CD4-positive, alpha-beta T cell treated with Interleukin-6 at 100 ng/mL for 8 hours (primary cell): ENCODE data around the gene LYVE1.
"Not testable (repeated sequence)": the region's sequence is repeated elsewhere in the genome, so short reads cannot be mapped to it uniquely, and the experiment has no call there.

Source experiments
- DNase-seq: peaks from one replicate; pipeline ENCODE4 v3.0.0-alpha.2; 2020; ENCODE audit warnings: mixed read lengths, low spot score

Gene LYVE1, protein sequence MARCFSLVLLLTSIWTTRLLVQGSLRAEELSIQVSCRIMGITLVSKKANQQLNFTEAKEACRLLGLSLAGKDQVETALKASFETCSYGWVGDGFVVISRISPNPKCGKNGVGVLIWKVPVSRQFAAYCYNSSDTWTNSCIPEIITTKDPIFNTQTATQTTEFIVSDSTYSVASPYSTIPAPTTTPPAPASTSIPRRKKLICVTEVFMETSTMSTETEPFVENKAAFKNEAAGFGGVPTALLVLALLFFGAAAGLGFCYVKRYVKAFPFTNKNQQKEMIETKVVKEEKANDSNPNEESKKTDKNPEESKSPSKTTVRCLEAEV

DNA sequence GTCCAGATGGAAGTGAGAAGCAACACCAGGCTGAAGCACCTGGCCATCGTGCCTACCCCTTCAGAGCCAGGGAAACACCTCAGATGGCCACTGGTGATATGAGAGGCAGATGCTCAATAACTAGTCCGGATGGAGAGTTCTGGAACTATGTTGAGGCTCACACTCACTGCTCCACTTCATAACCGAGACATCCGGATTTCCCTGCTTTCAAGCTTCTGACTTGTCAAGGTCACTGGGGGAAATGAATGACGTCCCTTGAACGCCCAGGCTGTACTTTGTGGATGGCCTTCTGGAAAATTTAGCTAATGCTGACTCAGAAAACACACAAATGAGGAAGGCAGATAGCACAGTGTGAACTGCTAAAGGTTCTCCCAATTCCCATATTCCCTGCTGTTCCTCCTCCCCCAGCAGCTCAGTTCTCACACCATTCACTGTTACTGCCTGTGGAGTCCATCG, at the start of gene LYVE1:
TSS of gene LYVE1 (minus strand) at position 180 of the 456 bp plus-strand sequence. CDS start at position 47, 133 bp downstream.
- no peak for DNase-seq

DNA sequence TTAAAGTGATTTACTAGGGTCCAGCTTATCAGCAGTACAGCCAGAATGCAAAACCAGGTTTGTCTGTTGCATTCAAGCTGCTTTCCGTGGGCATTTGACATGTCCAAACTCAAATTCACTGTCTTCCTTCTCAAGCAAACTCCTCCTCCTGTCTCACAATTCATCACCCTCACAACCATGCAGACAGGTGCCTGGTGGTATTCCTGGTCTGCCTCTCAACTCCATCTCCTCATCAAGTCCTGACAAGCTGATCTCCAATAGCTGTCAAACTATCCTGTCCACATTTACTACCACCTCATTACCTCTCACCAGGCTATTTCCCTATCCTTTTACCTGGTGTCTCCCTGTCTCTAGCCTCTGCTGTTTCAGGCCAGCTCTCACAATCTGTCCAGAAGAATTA, 49.1 kb upstream of the LYVE1 start:
- no peak for DNase-seq

DNA sequence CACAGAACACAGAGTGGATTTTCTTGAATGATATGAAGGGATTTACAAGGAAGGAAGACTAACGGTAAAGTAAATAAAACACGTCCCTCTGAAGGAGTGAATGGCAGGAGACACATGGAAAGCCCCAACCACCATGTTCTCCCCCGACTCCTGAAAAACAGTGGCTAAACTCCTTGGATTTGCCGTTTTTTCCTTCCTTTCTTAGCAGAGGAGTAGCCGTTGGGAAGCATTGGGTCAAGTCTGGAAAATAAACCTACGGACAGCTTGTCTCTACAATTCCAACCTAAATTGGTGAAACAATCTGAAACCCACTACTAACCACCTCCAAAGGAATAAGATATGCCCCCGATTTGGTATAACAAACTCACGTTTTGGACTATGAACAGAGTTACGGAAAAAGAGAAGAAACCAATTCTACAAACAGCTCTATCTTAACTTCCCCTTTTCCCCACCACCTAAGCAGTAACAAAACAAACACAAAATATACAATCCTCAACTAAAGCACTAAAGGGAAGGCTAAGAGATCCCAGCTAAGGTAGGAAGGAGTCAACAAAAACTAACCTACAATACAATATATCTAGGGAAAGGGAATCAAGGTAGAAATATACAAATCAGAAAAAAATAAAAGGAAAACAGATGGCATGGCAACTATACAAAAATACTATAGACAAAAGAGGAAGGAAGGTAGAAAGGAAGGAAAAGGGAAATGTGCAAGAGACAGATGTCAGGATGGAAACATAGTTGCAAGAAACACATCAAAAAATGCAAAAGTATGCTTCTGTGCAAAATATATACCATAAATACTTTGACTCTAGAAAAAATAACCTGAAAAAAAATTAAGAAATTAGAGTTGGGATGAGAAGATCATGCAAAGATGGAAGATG, 43.8 kb upstream of the LYVE1 start:
- no peak for DNase-seq

DNA sequence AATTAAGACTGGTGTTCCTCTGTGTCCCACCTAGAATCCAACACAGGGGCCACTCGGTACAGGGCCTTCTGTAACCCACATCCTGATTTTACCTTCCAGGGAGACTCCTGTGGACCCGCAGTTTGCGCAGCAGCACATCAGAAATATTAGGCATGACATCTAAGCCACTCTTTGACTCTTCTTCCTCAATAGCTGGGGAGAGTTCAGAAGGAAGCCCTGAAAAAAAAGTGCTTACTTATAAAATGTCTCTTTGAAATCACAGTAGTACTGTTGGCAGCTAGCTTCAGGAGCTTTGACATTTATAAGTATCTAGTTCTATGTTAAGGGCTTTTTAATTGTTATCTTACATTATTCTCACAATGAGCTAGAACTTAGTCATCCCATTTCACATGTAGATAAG, 41.2 kb upstream of the LYVE1 start:
- DNase-seq: no peak

DNA sequence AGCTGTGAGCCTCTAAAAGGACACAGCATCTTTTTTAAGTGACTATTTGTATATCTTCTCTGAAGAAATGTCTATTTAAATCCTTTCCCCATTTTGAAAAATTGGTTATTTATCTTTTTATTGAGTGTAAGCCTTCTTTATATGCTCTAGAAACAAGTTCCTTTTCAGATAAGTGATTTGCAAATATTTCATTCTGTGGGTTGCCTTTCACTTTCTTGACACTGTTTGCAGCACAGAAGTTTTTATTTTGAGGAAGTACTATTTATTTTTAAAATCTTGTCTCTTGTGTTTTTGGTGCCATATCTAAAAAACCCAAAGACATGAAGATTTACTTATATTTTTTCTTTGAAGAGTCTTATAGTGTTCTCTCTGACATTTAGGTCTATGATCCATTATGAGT, 40.1 kb upstream of the LYVE1 start:
- no peak for DNase-seq

DNA sequence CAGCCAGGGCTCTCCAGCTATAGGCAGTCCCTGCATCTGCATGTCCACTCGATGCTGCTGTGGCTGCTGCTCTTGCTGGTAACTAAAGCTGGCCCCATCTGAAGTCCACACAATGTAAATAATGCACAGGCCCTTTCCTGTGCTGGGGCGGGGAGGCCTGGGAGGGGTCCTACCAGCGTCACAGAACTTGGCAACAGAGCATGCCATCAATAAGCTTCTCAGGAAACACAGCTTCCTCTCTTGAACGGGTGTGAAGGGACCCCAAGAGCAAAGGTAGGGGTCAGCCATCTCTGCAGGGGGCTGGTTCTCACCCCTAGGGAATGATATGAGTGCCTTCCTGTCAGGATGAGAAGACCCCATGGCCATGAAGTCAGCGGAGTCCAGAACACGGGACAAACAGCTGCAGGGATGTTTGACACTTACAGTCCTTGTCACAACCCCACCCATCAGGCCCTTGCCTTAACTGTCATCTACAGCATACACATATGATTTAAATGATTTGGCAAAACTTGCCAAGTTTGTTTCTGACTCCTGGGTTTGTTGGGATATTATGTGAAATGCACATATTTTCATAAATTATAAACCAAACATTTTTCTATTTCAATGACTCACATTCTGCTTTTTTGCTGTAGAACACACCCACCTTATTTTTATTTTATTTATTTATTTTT, 39.1 kb upstream of the LYVE1 start:
- DNase-seq: no peak

DNA sequence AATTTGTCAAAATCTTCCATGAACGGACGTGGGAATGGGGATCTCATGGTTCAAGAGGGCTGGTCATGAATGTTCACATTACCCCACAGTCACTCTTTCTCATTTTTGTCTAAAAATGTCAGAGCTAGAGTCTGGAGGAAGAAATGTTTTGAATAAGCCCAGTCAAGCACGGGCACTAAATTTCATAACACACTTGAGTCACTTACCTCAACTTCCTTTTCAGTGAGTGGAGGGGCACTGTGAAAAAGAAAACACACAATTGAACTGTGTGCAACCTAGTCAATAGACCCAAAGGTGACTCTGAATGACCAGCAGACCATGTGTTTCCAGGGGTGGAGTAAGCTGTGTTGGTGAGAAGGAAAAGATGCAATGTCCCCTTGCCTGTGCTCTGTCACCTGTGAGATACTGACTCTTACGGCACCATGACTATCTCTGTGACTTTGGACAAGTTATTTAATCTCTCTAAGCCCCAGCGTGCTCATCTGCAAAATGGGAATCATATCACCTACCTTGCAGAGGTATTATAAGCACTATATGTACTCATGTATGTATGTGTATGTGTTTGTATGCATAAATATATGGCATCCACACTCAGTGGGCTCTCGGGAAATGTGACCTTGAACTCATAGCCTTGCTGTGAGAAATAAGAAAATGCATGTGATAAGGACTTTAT, 38.2 kb upstream of the LYVE1 start:
- no peak for DNase-seq

DNA sequence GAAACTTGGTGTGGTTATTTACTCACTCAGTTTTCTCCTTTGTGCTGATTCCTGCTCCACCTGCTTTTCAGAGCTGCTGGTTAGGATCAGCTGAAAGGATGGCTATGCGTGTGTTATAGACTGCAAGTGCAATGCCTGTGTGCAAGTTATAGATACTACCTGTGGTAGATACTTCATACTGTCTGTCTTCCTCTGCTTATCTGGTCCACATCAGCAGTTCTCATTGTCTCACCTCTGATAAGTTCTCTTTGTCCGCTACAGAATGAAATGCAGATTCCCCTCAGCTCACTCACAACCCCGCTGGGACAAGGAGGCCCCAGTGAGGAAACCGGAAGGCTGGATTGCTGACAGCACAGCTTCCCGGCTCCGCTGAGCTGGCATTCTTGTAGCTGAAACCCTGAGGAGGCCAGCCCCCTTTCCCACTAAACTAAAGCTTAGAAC, 37.5 kb upstream of the LYVE1 start:
- no peak for DNase-seq

DNA sequence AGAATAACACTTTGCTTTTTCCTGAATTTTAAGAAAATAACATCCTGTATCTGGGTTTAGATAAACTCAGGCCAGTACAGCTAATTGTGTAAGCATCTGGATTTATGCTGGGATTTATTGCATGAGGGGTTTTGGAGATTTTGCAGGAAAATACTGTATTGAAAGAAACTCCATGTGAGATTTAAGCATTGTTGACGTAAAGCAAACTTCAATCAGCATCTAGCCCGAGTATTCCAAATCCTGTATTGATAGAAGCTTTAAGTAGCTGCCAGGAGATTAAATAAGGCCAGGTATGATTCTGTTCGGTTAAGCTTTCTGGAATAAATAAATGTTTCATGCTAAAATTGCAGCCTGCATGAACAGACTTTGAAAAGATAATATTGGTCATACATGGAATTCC, 36.3 kb upstream of the LYVE1 start:
- no peak for DNase-seq

DNA sequence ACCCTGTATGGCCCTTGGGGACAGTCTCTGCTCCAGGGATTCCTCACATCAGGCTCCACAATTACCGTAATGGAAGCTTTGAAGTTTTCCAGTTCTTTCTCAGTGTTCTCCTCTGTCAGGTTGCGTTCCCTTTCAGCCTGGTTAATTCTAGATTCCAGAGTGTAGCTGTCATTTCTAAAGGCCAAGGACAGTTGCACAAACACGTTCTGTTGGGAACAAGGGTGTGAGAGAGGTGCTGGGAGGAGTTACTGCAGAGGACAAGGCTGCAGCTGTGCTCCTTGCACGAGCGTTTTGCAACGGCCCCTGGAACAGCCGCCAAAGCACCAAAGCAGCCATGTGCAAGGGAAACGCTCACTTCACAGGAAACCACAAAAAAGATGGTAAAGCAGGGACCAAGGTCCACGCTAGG, 35.9 kb upstream of the LYVE1 start:
- DNase-seq: no peak

DNA sequence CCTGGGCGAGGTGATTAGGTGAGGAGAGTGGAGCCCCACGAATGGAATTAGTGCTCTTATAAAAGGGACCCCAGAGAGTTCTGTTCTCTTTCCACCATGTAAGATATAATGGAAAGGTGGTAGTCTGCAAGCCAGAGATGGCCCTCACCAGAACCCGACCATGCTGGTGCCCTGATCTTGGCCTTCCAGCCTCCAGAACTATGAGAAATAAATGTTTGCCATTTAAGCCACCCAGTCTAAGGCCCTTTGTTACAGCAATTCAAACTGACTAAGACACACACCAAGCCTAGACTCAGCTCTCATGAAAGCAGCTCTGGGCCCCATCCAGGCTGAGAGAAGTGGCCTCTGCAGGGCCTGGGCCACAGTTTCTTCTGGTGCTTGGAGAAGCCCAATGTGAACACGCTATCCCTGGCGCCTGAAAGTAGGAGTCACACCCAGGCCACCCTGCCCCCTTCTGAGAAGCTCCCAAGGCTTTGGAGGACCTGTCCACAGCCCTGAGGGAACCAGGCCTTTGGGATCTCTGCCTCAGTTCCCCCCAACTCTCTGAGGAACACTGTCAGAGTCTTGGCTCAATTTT, 35.3 kb upstream of the LYVE1 start:
- DNase-seq: no peak

DNA sequence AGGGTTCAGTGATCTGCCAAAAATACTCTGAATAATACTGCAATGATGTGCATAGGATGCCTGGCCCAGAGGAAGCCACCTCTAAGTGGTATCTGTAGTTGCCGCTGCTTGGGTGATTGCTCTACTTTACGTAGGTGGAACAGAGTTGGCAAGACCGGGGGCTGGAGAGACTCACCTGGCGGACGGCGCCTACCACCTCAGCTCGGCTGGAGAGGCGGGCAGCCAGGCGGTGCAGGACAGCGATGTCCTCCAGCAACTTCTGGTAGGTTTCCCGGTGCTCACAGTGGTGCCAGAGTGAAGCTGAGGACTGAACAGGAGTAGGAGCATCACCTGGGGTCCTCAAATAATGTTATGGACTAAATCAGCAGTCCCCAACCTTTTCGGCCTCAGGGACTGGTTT, 34.5 kb upstream of the LYVE1 start:
- DNase-seq: no peak

DNA sequence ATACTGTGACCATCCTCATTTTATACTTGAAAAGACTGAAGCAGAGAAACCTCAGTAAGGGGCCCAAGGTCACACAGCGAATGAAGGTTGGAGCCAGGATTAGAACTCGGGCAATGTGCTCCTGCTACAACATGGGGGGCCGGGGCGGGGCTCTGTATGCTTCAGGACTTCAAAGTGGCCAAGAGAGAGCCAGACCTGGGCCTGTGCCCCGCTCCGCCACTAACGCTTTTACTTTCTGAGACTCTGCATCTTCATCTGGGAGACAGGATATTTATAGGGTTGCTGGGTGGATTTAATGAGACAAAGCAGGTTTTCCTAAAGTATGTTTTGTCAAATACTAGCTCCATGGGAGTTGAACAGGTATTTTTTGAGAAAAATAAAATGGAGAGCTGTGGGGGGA, 33.9 kb upstream of the LYVE1 start:
- no peak for DNase-seq

DNA sequence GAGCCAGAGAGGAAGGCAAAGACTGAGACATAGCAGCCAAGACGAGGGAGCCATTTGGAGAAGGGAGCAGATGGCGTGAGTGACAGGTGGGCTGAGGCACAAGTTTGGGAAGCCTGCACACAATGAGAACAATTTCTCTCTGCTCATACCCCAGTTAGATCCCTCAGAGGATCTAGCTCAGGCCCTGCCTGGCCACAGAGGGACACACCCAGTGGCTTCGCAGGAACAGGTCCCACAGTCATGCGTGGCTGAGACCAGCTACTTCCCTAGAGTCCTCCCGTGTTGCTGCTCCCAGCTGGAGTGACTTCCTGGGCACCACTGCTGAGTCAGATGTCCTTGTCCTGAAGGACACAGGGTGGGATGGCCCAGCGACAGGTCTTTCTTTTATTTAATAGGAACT, 33.4 kb upstream of the LYVE1 start:
- no peak for DNase-seq

DNA sequence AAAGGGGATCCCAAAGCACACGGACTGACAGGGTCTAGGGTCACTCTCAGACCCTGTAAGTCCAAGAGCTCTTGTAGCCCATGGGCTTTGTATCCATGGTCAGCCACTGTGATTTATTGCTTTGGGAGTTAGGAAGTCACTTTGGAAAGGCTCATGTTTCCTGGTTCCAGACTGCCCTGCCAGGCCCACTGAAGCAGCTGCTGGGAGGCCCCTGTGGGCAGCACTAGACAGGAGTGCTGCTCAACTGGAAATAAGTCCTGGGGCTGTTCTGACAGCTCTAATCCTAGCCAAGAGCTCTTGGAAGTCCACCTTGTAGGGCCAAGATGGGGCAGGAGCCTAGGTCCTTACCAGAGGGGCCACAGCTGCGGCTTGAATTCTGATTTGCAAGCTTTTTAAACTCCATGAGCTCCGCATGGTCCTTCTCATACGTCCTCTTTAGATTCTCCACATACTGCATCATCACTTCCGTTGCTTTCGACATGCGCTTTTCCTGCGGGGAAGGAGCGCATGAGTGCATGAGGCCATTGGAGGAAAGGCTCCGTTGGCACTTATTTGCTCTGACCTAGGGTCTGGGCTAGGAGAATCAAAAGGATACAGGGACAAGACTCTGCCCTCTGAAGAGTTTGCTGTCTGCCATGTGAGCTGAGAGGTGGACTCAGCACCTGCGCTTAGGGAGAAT, 32.2 kb upstream of the LYVE1 start:
- DNase-seq: no peak

DNA sequence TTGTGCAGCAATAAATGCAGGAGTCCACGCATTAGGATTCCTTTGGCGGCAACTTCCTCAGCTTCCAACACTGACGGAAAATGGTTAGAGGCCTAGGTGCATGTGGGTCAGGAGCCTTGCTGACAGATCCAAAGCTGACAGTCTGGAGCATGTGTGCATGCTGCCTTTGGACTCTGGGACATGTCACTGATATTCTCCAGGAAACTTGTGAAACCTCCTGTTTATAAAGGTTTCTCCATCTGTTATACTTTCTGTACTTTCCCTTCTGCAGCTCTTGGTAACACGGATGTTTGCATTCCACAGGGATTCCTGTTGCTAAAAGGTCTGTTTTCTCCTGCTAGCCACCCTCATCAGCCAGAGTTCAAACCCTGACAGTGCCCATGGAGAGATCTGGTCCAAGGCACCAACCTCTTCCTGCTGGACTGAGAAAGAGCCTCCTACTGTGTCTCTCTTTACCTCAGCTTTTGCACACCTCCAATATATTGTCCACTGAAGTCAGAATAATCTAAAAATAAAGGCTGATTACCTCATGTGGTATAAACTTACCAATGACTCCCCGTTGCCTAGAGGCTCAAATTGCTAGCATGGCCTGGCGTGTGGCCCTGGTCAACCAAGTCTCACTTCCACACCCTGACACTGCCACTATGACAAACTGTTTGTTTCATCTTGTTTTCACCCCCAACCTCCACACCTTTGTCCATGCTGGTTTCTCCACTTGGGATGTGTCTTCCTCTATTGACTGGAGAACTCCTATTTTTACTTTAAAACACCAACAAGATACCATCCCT, 31.1 kb upstream of the LYVE1 start:
- no peak for DNase-seq

DNA sequence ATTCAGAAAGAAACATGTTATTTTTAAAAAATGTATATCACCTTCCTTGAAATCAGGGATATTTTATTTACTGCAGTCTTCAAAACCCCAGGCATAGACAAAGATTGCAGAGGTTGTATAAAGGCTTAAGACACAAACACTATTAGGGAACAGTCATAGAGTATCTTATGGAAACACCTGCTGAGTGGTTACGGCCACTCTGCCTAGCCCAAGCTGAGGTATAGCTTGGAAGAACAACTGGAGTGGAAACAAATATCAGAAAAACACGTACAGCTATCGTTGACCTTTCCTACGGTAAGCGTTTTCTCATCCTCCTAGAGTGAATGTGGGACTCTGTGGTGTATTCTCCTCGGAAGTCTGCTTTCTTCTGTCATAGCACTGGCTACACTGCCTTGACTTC, 30.4 kb upstream of the LYVE1 start:
- DNase-seq: no peak

DNA sequence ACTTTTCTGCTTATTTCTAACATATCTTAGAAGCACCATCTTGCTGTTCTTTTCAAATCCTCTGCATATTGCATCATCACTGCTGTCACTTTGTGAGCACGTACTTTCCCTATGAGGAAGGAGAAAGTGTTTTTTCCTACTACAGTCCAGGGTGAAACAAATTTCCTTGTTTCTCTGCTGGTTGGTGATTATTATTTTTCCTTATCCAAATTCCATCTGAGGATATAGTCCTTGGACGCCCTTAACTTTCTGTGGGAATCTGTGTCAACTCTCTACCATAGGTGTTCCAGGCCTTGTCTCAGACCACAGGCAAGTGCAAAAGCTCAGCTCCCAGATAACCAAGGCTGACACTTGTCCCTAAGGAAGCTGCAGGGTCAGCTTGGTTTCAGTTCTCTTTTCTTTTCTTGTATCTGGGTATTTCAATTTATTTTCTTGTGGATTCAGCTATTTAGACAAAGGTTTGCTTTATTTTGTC, 29.4 kb upstream of the LYVE1 start:
- DNase-seq: no peak

DNA sequence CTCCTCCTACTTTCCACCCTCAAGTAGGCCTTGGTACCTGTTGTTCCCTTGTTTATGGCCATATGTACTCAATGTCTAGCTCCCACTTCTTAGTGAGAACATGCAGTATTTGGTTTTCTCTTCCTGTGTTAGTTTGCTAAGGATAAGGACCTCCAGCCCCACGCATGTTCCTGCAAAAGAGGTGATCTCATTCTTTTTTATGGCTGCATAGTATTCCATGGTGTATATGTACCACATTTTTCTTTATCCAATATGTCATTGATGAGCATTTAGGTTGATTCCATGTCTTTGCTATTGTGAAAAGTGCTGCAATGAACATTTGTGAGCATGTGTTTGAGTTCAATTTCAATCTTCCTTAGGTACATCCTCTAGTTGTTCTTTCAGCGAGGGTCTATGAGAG, 27.4 kb upstream of the LYVE1 start:
- not testable (repeated sequence) for DNase-seq

DNA sequence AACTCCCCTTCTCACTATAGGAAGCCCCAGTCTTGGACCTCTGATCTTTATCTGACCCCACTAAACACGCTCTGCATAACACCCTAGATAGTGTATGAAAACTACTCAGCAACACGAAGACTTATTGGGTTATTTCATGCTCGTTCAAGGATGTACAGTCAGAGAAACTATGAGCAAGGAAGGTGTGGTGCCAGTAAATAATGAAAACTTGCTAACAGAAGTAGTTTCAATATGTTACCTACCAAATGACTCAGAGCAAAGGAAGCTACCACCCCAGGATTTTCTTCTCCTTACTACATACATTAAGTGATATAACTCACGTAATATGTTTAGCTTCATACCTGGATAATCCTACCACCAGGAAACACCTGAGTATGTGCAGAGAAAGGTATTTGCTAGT, 25.9 kb upstream of the LYVE1 start:
- no peak for DNase-seq
